Measurements from ENCODE around the gene CIB2. TPM values are rescaled to one million over a fixed set of nuclear protein-coding genes. Genes with fewer than 3 reads are reported as not detected.

The CIB2 gene
- total RNA-seq, 1 experiment from 2014 or later = 1.9 TPM

GRCh38 chr15:78149068-78149804 lies 18.0 kb upstream of the CIB2 start, which contains the start of gene IDH3A:
Gene IDH3A, plus strand, starts transcription at chr15:78149362. Its CDS starts 42 bp downstream, at chr15:78149404.
- DNase-seq (ENCODE audit: low read depth) = peak; percentile 93

- DNase-seq (ENCODE audit: low read depth) = no peak
Measured at GRCh38 chr15:78148392-78149067, 17.3 kb upstream of the CIB2 start.

GRCh38 chr15:78147566-78147965 lies 16.3 kb upstream of the CIB2 start:
- no peak for DNase-seq (ENCODE audit: low read depth)

GRCh38 chr15:78146425-78147154 lies 15.3 kb upstream of the CIB2 start:
- no peak for DNase-seq (ENCODE audit: low read depth)

GRCh38 chr15:78142332-78142731 lies 11.1 kb upstream of the CIB2 start:
- DNase-seq (ENCODE audit: low read depth) = no peak

GRCh38 chr15:78140292-78140691 lies 9.0 kb upstream of the CIB2 start:
- DNase-seq (ENCODE audit: low read depth) = no peak

GRCh38 chr15:78139578-78139977 lies 8.3 kb upstream of the CIB2 start:
- no peak for DNase-seq (ENCODE audit: low read depth)

GRCh38 chr15:78133801-78134200 lies 2.6 kb upstream of the CIB2 start:
- no peak for DNase-seq (ENCODE audit: low read depth)

- no peak for DNase-seq (ENCODE audit: low read depth)
Measured at GRCh38 chr15:78130466-78131294, 565 bp downstream of the CIB2 start.

GRCh38 chr15:78129751-78130287 lies 1.4 kb downstream of the CIB2 start:
- DNase-seq (ENCODE audit: low read depth) = no peak

GRCh38 chr15:78129077-78129750 lies 2.0 kb downstream of the CIB2 start:
- peak; percentile 77 for DNase-seq (ENCODE audit: low read depth)

GRCh38 chr15:78127882-78128281 lies 3.4 kb downstream of the CIB2 start:
- no peak for DNase-seq (ENCODE audit: low read depth)

GRCh38 chr15:78125267-78125666 lies 6.0 kb downstream of the CIB2 start:
- no peak for DNase-seq (ENCODE audit: low read depth)

- no peak for DNase-seq (ENCODE audit: low read depth)
Measured at GRCh38 chr15:78120523-78120922, 10.7 kb downstream of the CIB2 start.

- no peak for DNase-seq (ENCODE audit: low read depth)
Measured at GRCh38 chr15:78112551-78112950, 18.7 kb downstream of the CIB2 start.

- no peak for DNase-seq (ENCODE audit: low read depth)
Measured at GRCh38 chr15:78111788-78112187, 19.5 kb downstream of the CIB2 start.

GRCh38 chr15:78110916-78111475 lies 20.2 kb downstream of the CIB2 start:
- no peak for DNase-seq (ENCODE audit: low read depth)

GRCh38 chr15:78110096-78110495 lies 21.1 kb downstream of the CIB2 start:
- no peak for DNase-seq (ENCODE audit: low read depth)

- DNase-seq (ENCODE audit: low read depth) = no peak
Measured at GRCh38 chr15:78109156-78109555, 22.1 kb downstream of the CIB2 start.

- peak; percentile 82 for DNase-seq (ENCODE audit: low read depth)
Measured at GRCh38 chr15:78108300-78109084, 22.8 kb downstream of the CIB2 start.
